Measurements from ENCODE around the gene ZNF365. TPM values are rescaled to one million over a fixed set of nuclear protein-coding genes. Genes with fewer than 3 reads are reported as not detected.

Gene ZNF365
- total and polyA plus RNA-seq, 8 donors: 0.18 to 0.40 TPM; not detected in 6

DNA sequence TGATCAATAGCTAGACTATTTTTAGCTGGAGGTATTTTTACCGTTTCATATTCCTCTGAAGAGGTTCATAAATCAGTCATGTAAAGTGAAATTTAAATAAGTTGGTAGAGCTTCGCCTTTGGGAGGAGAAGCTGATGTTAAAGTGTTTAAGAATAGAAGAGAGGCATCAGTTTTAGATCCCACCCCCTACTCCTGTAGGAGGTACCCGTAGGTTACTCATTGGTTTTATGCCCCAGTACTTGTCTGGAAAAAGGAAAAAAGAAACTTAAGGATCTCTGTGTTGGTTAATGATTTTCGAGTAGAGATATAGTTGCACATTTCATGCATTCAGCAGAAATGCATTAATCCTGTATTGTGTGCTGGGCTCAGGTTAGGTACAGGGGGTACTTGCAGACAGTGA lies 8.7 kb downstream of the ZNF365 start:
- intact Hi-C loops (cut with DNase I; ENCODE audit: low total_unique reads): no loop called here
- WGBS, 5 donors: 83 to 93% (median 87%) methylated on average over 4 of the region's 4 CpGs
- H3K4me1 ChIP-seq: no peaks in the 10 kb centered on the region
- TF ChIP-seq EP300 (IDR thresholded peaks at IDR 0.05) (no peak), POLR2AphosphoS5 (IDR thresholded peaks at IDR 0.05) (no peak), POLR2A (IDR thresholded peaks at IDR 0.05) (no peak)
- TF ChIP-seq, protein P1, sequence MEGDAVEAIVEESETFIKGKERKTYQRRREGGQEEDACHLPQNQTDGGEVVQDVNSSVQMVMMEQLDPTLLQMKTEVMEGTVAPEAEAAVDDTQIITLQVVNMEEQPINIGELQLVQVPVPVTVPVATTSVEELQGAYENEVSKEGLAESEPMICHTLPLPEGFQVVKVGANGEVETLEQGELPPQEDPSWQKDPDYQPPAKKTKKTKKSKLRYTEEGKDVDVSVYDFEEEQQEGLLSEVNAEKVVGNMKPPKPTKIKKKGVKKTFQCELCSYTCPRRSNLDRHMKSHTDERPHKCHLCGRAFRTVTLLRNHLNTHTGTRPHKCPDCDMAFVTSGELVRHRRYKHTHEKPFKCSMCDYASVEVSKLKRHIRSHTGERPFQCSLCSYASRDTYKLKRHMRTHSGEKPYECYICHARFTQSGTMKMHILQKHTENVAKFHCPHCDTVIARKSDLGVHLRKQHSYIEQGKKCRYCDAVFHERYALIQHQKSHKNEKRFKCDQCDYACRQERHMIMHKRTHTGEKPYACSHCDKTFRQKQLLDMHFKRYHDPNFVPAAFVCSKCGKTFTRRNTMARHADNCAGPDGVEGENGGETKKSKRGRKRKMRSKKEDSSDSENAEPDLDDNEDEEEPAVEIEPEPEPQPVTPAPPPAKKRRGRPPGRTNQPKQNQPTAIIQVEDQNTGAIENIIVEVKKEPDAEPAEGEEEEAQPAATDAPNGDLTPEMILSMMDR (IDR thresholded peaks at IDR 0.05): no peak
- no peaks in the 10 kb centered on the region for H3K9me3 ChIP-seq
- H3K27ac ChIP-seq: no peak overlapping the region
- H3K4me3 ChIP-seq: no peak overlapping the region
- DNase-seq: no peak
- H3K36me3 ChIP-seq: no peaks in the 10 kb centered on the region
- H3K27me3 ChIP-seq: no peaks in the 10 kb centered on the region

DNA sequence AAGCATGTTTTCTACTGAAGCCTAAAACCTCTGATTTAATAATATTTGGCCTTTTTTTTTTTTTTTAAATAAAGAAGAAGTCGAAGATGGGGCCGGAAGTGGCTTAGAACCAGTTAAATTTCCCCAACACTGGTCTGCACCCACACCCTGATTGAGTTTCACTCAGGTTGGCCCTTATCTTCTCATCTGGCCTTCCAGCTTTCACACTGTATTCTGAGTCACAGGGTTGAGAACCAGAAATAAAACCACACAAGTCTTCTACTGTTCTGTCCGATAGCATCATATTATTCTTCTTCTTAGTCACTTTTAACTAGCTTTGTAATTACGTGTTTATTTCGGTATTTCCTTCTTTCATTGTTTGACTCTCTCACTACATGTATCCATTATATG lies 9.9 kb downstream of the ZNF365 start:
- Histone ChIP-seq H3K36me3 (no peaks in the 10 kb centered on the region), H3K27ac (no peak overlapping the region), H3K4me1 (no peaks in the 10 kb centered on the region), H3K27me3 (no peaks in the 10 kb centered on the region), H3K9me3 (no peaks in the 10 kb centered on the region), H3K4me3 (no peak overlapping the region)
- WGBS, 5 donors: 77 to 88% (median 82%) methylated on average over 5 of the region's 5 CpGs
- DNase-seq: no peak
- TF ChIP-seq POLR2A (IDR thresholded peaks at IDR 0.05): no peak
- TF ChIP-seq POLR2AphosphoS5 (IDR thresholded peaks at IDR 0.05): no peak
- TF ChIP-seq EP300 (IDR thresholded peaks at IDR 0.05): no peak
- TF ChIP-seq, protein P1 (IDR thresholded peaks at IDR 0.05): no peak
- intact Hi-C loops (cut with DNase I; ENCODE audit: low total_unique reads): no loop called here

DNA sequence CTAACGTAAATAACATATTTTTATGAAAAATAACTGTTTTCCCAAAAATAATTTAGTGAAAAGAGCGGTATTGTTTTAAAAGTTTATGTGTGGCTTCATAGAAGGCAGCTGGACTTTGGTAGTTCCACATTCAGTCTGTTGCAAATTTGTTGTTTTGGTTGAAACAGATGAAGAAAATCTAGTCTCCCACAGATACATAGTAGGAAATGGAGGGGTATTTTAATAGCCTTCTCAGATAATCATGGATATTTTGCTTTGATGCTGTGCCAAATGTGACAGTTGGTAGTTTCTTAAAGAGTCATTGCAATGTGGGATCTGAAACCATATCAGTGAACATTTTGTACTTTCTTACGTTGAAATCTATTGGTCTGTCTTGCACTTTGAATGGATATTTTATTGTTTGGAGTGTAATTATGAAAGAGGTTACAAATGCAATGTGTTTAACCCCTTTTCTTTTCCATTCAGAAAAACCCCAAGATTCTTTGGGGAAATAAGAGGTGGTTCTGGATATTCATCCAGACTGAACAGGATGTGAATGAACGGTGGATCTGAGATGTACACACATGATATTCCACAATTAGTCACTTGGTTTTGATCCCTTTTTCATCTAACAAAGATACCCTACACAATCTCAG lies 10.4 kb downstream of the ZNF365 start:
- H3K27me3 ChIP-seq: no peaks in the 10 kb centered on the region
- no peak overlapping the region for H3K4me3 ChIP-seq
- H3K9me3 ChIP-seq: no peaks in the 10 kb centered on the region
- H3K27ac ChIP-seq: no peak overlapping the region
- 67 to 79% (median 73%) methylated on average over 4 of the region's 4 CpGs for whole genome bisulfite sequencing, 5 donors
- H3K4me1 ChIP-seq: no peaks in the 10 kb centered on the region
- intact Hi-C loops (cut with DNase I; ENCODE audit: low total_unique reads): no loop called here
- TF ChIP-seq EP300 (IDR thresholded peaks at IDR 0.05): no peak
- no peak for TF ChIP-seq POLR2A (IDR thresholded peaks at IDR 0.05)
- TF ChIP-seq, protein P1 (IDR thresholded peaks at IDR 0.05): no peak
- no peak for TF ChIP-seq POLR2AphosphoS5 (IDR thresholded peaks at IDR 0.05)
- no peaks in the 10 kb centered on the region for H3K36me3 ChIP-seq
- DNase-seq: no peak

GRCh38 chr10:62386356-62387320 lies 12.5 kb downstream of the ZNF365 start:
- no peak for TF ChIP-seq POLR2A (IDR thresholded peaks at IDR 0.05)
- no peaks in the 10 kb centered on the region for H3K4me1 ChIP-seq
- no peaks in the 10 kb centered on the region for H3K9me3 ChIP-seq
- intact Hi-C loops (cut with DNase I; ENCODE audit: low total_unique reads): no loop called here
- no peak overlapping the region for H3K4me3 ChIP-seq
- no peak for DNase-seq
- H3K27ac ChIP-seq: no peak overlapping the region
- no peaks in the 10 kb centered on the region for H3K36me3 ChIP-seq
- no peaks in the 10 kb centered on the region for H3K27me3 ChIP-seq
- WGBS, 5 donors: 87 to 91% (median 89%) methylated on average over 4 of the region's 4 CpGs

All from stomach (tissue), 9 donors.